Glutamatergic neuron (in vitro differentiated cells): Measurements from ENCODE around the gene TBC1D8. TPM values are rescaled to one million over a fixed set of nuclear protein-coding genes. Genes with fewer than 3 reads are reported as not detected.

Experiments used
- DNase-seq: peaks from one replicate; pipeline ENCODE4 v3.0.0; 2022
- H3K27ac Mint-ChIP-seq: one replicate; pipeline ENCODE4 v1.8.0; 2020; ENCODE audit warnings: mild to moderate bottlenecking, mixed read lengths, inconsistent platforms; ENCODE audit not compliant: unreplicated experiment
- H3K27me3 Mint-ChIP-seq: one replicate; pipeline ENCODE4 v1.8.0; 2020; ENCODE audit warnings: mild to moderate bottlenecking, moderate library complexity, mixed read lengths, inconsistent platforms; ENCODE audit not compliant: unreplicated experiment
- H3K36me3 Mint-ChIP-seq: one replicate; pipeline ENCODE4 v1.8.0; 2020; ENCODE audit warnings: mild to moderate bottlenecking, mixed read lengths, inconsistent platforms; ENCODE audit not compliant: unreplicated experiment
- H3K4me1 Mint-ChIP-seq: one replicate; pipeline ENCODE4 v1.8.0; 2020; ENCODE audit warnings: mild to moderate bottlenecking, low read depth, mixed read lengths, inconsistent platforms; ENCODE audit not compliant: unreplicated experiment
- H3K4me3 Mint-ChIP-seq: one replicate; pipeline ENCODE4 v1.8.0; 2020; ENCODE audit warnings: mild to moderate bottlenecking, mixed read lengths, inconsistent platforms; ENCODE audit not compliant: unreplicated experiment
- H3K9me3 Mint-ChIP-seq: one replicate; pipeline ENCODE4 v1.8.0; 2020; ENCODE audit warnings: mild to moderate bottlenecking, moderate library complexity, mixed read lengths, inconsistent platforms; ENCODE audit not compliant: unreplicated experiment
- total RNA-seq: library from RNA; stranded (reverse); fragmentation: NEBNext Ultra II Directional; extraction: Animal tissue kit (Norgen Biotek cat#: 25700); gene quantifications from one replicate; pipeline ENCODE4 v1.2.1, GENCODE V29; 2021; ENCODE audit not compliant: unreplicated experiment
- TF ChIP-seq, protein P1 (sequence below): fragments of 200-600 bp; sonication (generic); IDR thresholded peaks from one replicate; pipeline ENCODE4 v1.5.0; 2021; ENCODE audit not compliant: partially characterized antibody, unreplicated experiment

TBC1D8 gene
- total RNA-seq, 1 donor from 2014 or later: 14.6 TPM

DNA sequence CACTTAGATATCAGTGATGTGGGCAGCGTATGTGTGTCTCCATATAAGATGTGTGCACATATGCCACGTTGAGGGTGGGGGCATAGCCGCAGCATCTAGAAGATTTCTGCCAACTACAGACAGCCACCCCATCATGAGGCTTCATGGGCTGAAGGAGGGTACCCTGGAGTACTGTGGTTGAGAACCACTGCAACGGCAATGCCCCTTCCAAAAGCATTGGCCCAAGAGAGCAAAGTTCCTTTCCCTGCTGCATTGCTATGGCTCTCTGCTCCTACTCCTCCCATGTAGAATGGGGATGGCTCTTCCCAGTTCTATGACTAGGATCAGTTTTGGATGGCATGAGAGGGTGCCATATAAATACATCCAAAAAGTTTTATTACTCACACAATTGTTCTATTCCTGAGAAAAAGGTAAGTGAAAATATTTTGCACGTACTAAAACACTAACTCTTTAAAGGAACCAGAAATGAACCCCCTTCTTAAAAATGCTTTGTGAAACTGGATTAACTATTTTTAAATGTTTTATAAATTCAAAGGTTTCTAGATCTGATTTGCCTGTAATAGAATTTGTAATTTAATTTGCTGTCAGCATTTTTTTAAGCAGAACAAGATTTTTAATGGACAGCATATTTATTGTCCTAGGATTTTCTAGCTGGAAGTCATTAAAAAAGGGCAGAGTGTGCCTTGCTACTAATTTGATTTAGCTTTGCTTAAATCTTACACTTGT is 153.5 kb downstream of the TBC1D8 start:
- TF ChIP-seq, protein P1, sequence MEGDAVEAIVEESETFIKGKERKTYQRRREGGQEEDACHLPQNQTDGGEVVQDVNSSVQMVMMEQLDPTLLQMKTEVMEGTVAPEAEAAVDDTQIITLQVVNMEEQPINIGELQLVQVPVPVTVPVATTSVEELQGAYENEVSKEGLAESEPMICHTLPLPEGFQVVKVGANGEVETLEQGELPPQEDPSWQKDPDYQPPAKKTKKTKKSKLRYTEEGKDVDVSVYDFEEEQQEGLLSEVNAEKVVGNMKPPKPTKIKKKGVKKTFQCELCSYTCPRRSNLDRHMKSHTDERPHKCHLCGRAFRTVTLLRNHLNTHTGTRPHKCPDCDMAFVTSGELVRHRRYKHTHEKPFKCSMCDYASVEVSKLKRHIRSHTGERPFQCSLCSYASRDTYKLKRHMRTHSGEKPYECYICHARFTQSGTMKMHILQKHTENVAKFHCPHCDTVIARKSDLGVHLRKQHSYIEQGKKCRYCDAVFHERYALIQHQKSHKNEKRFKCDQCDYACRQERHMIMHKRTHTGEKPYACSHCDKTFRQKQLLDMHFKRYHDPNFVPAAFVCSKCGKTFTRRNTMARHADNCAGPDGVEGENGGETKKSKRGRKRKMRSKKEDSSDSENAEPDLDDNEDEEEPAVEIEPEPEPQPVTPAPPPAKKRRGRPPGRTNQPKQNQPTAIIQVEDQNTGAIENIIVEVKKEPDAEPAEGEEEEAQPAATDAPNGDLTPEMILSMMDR: no peak
- no peak for DNase-seq
- Mint-ChIP-seq H3K36me3 (no peaks in the 10 kb centered on the region), H3K4me3 (no peak overlapping the region), H3K27ac (no peak overlapping the region), H3K27me3 (peaks cover 4% of the 10 kb centered on the region), H3K4me1 (peaks cover 11% of the 10 kb centered on the region), H3K9me3 (peaks cover 6% of the 10 kb centered on the region)

DNA sequence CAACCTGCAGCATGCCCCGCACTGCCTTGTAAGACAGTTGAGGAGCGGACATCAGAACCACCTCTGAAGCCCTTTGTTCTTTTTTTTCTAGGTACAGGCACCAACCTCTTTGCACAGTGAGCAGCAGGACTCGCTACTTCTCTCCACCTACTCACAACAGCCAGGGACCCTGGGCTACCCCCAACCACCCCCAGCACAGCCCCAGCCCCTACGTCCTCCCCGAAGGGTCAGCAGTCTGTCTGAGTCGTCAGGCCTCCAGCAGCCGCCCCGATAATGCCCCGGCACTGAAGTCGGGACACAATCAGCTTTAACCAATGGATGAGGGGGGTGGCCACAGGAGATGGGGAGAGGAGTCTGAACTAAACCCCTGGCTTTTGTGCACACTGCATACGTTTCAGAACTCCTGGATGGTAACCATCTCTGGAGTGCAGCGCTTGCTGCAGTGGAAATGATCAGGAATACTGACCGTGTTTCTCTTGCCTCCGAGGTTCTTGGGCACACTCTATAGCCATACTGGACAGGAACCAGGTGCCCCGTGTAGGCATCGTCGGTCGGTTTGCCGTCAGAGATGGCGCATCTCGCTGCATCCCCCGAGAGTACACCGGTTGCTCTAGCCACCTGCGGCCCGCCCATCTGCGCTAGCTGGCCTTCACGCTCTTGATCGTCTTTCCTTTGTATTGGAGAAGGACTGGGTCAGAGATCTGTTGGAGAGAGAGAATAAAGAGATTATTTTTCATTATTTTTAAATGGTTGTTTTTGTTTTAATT is 155.7 kb downstream of the TBC1D8 start:
- H3K4me3 Mint-ChIP-seq: no peak overlapping the region
- H3K27ac Mint-ChIP-seq: no peak overlapping the region
- no peak for DNase-seq
- peaks cover 6% of the 10 kb centered on the region for H3K4me1 Mint-ChIP-seq
- H3K36me3 Mint-ChIP-seq: no peaks in the 10 kb centered on the region
- TF ChIP-seq, protein P1: no peak
- H3K9me3 Mint-ChIP-seq: peaks cover 1% of the 10 kb centered on the region
- H3K27me3 Mint-ChIP-seq: peaks cover 4% of the 10 kb centered on the region

DNA sequence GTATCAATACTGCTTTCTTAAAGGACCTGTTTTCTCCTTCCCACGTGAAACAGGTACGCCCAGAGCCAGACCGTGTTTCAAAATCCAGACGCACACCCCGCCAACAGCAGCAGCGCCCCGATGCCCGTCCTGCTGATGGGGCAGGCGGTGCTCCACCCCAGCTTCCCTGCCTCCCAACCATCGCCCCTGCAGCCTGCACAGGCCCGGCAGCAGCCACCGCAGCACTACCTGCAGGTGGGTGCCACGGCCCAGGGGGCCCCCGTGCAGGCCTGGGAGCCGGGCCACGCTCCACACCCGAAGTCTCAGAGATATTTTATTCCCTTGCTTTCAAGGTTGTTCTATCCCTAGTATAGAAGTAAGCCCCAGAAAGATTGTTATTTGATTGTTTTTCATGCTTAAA is 157.9 kb downstream of the TBC1D8 start:
- Mint-ChIP-seq H3K4me3 (no peak overlapping the region), H3K27me3 (peaks cover 10% of the 10 kb centered on the region), H3K36me3 (peaks cover 7% of the 10 kb centered on the region), H3K27ac (no peak overlapping the region), H3K4me1 (peaks cover 6% of the 10 kb centered on the region), H3K9me3 (peaks cover 4% of the 10 kb centered on the region)
- DNase-seq: no peak
- TF ChIP-seq, protein P1: no peak

DNA sequence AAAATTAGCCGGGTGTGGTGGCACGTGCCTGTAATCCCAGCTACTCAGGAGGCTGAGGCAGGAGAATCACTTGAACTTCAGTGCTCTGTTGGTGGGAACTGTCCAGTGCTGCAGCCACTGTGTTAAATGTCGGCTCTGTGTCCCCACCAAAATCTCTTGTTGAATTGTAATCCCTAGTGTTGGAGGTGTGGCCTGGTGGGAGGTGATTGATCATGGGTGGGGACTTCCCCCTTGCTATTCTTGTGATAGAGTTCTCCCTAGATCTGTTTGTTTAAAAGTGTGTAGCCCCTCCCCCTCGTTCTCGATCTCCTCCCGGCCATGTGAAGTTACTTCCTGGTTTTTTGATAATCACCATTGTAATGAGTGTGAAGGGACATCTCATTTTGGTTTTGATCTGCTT is 158.9 kb downstream of the TBC1D8 start:
- Mint-ChIP-seq H3K4me3 (no peak overlapping the region), H3K36me3 (peaks cover 7% of the 10 kb centered on the region)

More for the DNA sequence above, 158.9 kb downstream of the TBC1D8 start:
- TF ChIP-seq, protein P1: no peak
- Mint-ChIP-seq H3K27me3 (peaks cover 10% of the 10 kb centered on the region), H3K4me1 (peaks cover 6% of the 10 kb centered on the region), H3K27ac (no peak overlapping the region), H3K9me3 (peaks cover 4% of the 10 kb centered on the region)
- DNase-seq: no peak
